ENCODE measurements around the gene KRT6A. TPM values are rescaled to one million over a fixed set of nuclear protein-coding genes. Genes with fewer than 3 reads are reported as not detected.

The KRT6A gene
- total and polyA plus RNA-seq, 2 of the 13 experiments (the other 11 are each of a cell fraction or from before 2014, with no cell fraction given) = 0.13 TPM; not detected in 1

- H3K4me1 ChIP-seq (ENCODE audit: insufficient read depth, low read length) = peaks cover 13% of the 10 kb centered on the region
- FAIRE-seq (no peak), ATAC-seq (no peak), DNase-seq (ENCODE audit: low spot score) (no peak)
- no peak overlapping the region for H3K9ac ChIP-seq (ENCODE audit: insufficient read depth, low read depth, low read length)
- TF ChIP-seq JDP2 (CRISPR knock-in tag; IDR thresholded peaks at IDR 0.05; ENCODE audit: borderline replicate concordance) = no peak
- TF ChIP-seq ZNF777 (CRISPR knock-in tag; IDR thresholded peaks at IDR 0.05) = no peak
- no peak for TF ChIP-seq TCF7L2 (IDR thresholded peaks at IDR 0.05; ENCODE audit: low read depth, low read length)
- TF ChIP-seq ZNF468 (CRISPR knock-in tag; IDR thresholded peaks at IDR 0.05) = no peak
- TF ChIP-seq CEBPB (IDR thresholded peaks at IDR 0.05; ENCODE audit: borderline replicate concordance, low read depth, low read length) = no peak
- no peak for TF ChIP-seq ZNF549 (CRISPR knock-in tag; IDR thresholded peaks at IDR 0.05)
- no peak for TF ChIP-seq ZFP91 (CRISPR knock-in tag; IDR thresholded peaks at IDR 0.05; ENCODE audit: borderline replicate concordance)
- no peaks in the 10 kb centered on the region for H3K9me3 ChIP-seq (ENCODE audit: low read length)
- H3K36me3 ChIP-seq (replicated peaks in 1 of 2; ENCODE audit: control insufficient read depth in 1 of 2, insufficient read depth in 2 of 2, low read length in 2 of 2) = no peaks in the 10 kb centered on the region
- H3K4me3 ChIP-seq (replicated peaks in 1 of 3; ENCODE audit: insufficient read depth in 1 of 3, low read depth in 2 of 3, low read length in 3 of 3) = no peak overlapping the region
- no peak overlapping the region for H2AFZ ChIP-seq (ENCODE audit: low read length)
- ChIA-PET CTCF (ENCODE audit: low intra/inter-chr PET ratio, low total read pairs) (no interaction called here), POLR2A (no interaction called here)
- no peaks in the 10 kb centered on the region for H3K79me2 ChIP-seq (ENCODE audit: insufficient read depth, low read length)
- in situ Hi-C loops (cut with HindIII; ENCODE audit: extremely low pct_ligation_motif_present, low pct_unique_long_range_greater_than_20kb) (no loop called here), intact Hi-C loops (cut with micrococcal nuclease; ENCODE audit: unreplicated experiment) (no loop called here)
- no peaks in the 10 kb centered on the region for H4K20me1 ChIP-seq (ENCODE audit: insufficient read depth, low read length)
- H3K4me2 ChIP-seq (ENCODE audit: low read depth, low read length) = no peak overlapping the region
- H3K27ac ChIP-seq (ENCODE audit: extremely low read length, insufficient read depth, low read length) = no peak overlapping the region
- 2% methylated on average over 5 of the region's 6 CpGs for WGBS (ENCODE audit: low lambda C conversion rate)
- no TSS peak for BruUV-seq (replicated peaks)
- H3K27me3 ChIP-seq (ENCODE audit: control insufficient read depth in 1 of 2, insufficient read depth in 2 of 2, low read length in 2 of 2) = peaks cover 1 to 4% of the 10 kb centered on the region in 2 experiments; a peak in 2 of 5 replicates
Observed at GRCh38 chr12:52442600-52443061, 50.4 kb downstream of the KRT6A start.
